NCI-H510A (cell line): ENCODE data around the gene RALGAPA1.
"Not testable (repeated sequence)": the region's sequence is repeated elsewhere in the genome, so short reads cannot be mapped to it uniquely, and the experiment has no call there.

Experiments used
- DNase-seq: peaks from one replicate; lab custom pipeline; 2025; lab: John Stamatoyannopoulos, UW

Gene RALGAPA1

GRCh38 chr14:35699791-35700444, 109.2 kb downstream of the RALGAPA1 start:
- no peak for DNase-seq

- DNase-seq = no peak
These were observed 112.5 kb downstream of the RALGAPA1 start for GRCh38 chr14:35696575-35696974.

- no peak for DNase-seq
These were observed 113.0 kb downstream of the RALGAPA1 start for GRCh38 chr14:35696119-35696518.

- no peak for DNase-seq
These were observed 113.4 kb downstream of the RALGAPA1 start for GRCh38 chr14:35695647-35696046.

- DNase-seq = no peak
These were observed 114.0 kb downstream of the RALGAPA1 start for GRCh38 chr14:35695072-35695471.

GRCh38 chr14:35689000-35689460, 120.1 kb downstream of the RALGAPA1 start:
- DNase-seq = no peak

- no peak for DNase-seq
These were observed 120.8 kb downstream of the RALGAPA1 start for GRCh38 chr14:35688126-35688826.

- no peak for DNase-seq
These were observed 121.7 kb downstream of the RALGAPA1 start for GRCh38 chr14:35687335-35687939.

GRCh38 chr14:35683688-35684087, 125.4 kb downstream of the RALGAPA1 start:
- not testable (repeated sequence) for DNase-seq

- no peak for DNase-seq
These were observed 126.3 kb downstream of the RALGAPA1 start for GRCh38 chr14:35682802-35683201.

GRCh38 chr14:35678403-35679028, 130.6 kb downstream of the RALGAPA1 start:
- no peak for DNase-seq

GRCh38 chr14:35669782-35670181, 139.3 kb downstream of the RALGAPA1 start:
- DNase-seq = peak; percentile 79

GRCh38 chr14:35666429-35667043, 142.6 kb downstream of the RALGAPA1 start:
- no peak for DNase-seq

- no peak for DNase-seq
These were observed 147.2 kb downstream of the RALGAPA1 start for GRCh38 chr14:35661875-35662274.

- no peak for DNase-seq
These were observed 156.1 kb downstream of the RALGAPA1 start for GRCh38 chr14:35653045-35653444.

GRCh38 chr14:35643513-35643912, 165.6 kb downstream of the RALGAPA1 start:
- no peak for DNase-seq

- DNase-seq = no peak
These were observed 171.2 kb downstream of the RALGAPA1 start for GRCh38 chr14:35637851-35638250.

GRCh38 chr14:35637269-35637668, 171.8 kb downstream of the RALGAPA1 start:
- DNase-seq = no peak

- no peak for DNase-seq
These were observed 176.4 kb downstream of the RALGAPA1 start for GRCh38 chr14:35632676-35633075.

GRCh38 chr14:35632271-35632670, 176.8 kb downstream of the RALGAPA1 start:
- DNase-seq = no peak

GRCh38 chr14:35631071-35631805, 177.9 kb downstream of the RALGAPA1 start:
- no peak for DNase-seq

GRCh38 chr14:35628989-35629388, 180.1 kb downstream of the RALGAPA1 start:
- no peak for DNase-seq
